Type B pancreatic cell (in vitro differentiated cells): Measurements from ENCODE around the gene MAF. TPM values are rescaled to one million over a fixed set of nuclear protein-coding genes. Genes with fewer than 3 reads are reported as not detected.

Experiments
- DNase-seq: peaks from one replicate; pipeline ENCODE4 v3.0.0; 2021; ENCODE audit warnings: mixed read lengths; ENCODE audit not compliant: unreplicated experiment; ENCODE audit errors: extremely low spot score
- H3K27ac Mint-ChIP-seq: 2 replicates; pipeline ENCODE4 v1.8.0; 2021; ENCODE audit warnings: mild to moderate bottlenecking, mixed read lengths
- H3K27me3 Mint-ChIP-seq: 2 replicates; pipeline ENCODE4 v1.8.0; 2021; ENCODE audit warnings: mixed read lengths
- H3K36me3 Mint-ChIP-seq: 2 replicates; pipeline ENCODE4 v1.8.0; 2021; ENCODE audit warnings: mixed read lengths
- H3K4me1 Mint-ChIP-seq: one replicate; pipeline ENCODE4 v1.8.0; 2021; ENCODE audit warnings: mixed read lengths; ENCODE audit not compliant: unreplicated experiment
- H3K4me3 Mint-ChIP-seq: 2 replicates; pipeline ENCODE4 v1.8.0; 2021; ENCODE audit warnings: mild to moderate bottlenecking, mixed read lengths
- H3K9me3 Mint-ChIP-seq: 2 replicates; pipeline ENCODE4 v1.8.0; 2021; ENCODE audit warnings: mixed read lengths
- total RNA-seq: library from RNA; stranded (reverse); gene quantifications from 2 replicates; pipeline ENCODE4 v1.2.1, GENCODE V29; 2021; ENCODE audit warnings: low replicate concordance
- TF ChIP-seq, protein P1 (sequence below): fragments of 200-600 bp; sonication (generic); conservative IDR thresholded peaks from 2 replicates; pipeline ENCODE4 v1.5.0; 2021; ENCODE audit warnings: antibody characterized with exemption, mild to moderate bottlenecking

Gene MAF
- total RNA-seq, 1 donor from 2014 or later, result 33.0 TPM

GRCh38 chr16:79623824-79624223 is 23.3 kb upstream of the MAF start:
- DNase-seq, result no peak
- Mint-ChIP-seq H3K27ac (no peak overlapping the region), H3K27me3 (peaks cover 29% of the 10 kb centered on the region), H3K9me3 (no peaks in the 10 kb centered on the region), H3K4me3 (no peak overlapping the region), H3K36me3 (no peaks in the 10 kb centered on the region), H3K4me1 (peaks cover 6% of the 10 kb centered on the region)
- TF ChIP-seq, protein P1, sequence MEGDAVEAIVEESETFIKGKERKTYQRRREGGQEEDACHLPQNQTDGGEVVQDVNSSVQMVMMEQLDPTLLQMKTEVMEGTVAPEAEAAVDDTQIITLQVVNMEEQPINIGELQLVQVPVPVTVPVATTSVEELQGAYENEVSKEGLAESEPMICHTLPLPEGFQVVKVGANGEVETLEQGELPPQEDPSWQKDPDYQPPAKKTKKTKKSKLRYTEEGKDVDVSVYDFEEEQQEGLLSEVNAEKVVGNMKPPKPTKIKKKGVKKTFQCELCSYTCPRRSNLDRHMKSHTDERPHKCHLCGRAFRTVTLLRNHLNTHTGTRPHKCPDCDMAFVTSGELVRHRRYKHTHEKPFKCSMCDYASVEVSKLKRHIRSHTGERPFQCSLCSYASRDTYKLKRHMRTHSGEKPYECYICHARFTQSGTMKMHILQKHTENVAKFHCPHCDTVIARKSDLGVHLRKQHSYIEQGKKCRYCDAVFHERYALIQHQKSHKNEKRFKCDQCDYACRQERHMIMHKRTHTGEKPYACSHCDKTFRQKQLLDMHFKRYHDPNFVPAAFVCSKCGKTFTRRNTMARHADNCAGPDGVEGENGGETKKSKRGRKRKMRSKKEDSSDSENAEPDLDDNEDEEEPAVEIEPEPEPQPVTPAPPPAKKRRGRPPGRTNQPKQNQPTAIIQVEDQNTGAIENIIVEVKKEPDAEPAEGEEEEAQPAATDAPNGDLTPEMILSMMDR, result no peak

GRCh38 chr16:79623062-79623461 is 22.5 kb upstream of the MAF start:
- Mint-ChIP-seq H3K27me3 (peaks cover 29% of the 10 kb centered on the region), H3K4me3 (no peak overlapping the region), H3K9me3 (no peaks in the 10 kb centered on the region), H3K36me3 (no peaks in the 10 kb centered on the region), H3K27ac (no peak overlapping the region), H3K4me1 (peaks cover 6% of the 10 kb centered on the region)
- DNase-seq, result no peak
- TF ChIP-seq, protein P1, result no peak

- Mint-ChIP-seq H3K4me1 (peaks cover 6% of the 10 kb centered on the region), H3K27me3 (peaks cover 29% of the 10 kb centered on the region), H3K9me3 (no peaks in the 10 kb centered on the region), H3K36me3 (no peaks in the 10 kb centered on the region), H3K4me3 (no peak overlapping the region), H3K27ac (no peak overlapping the region)
- TF ChIP-seq, protein P1, result no peak
- DNase-seq, result no peak
Measured at GRCh38 chr16:79621027-79621426, 20.5 kb upstream of the MAF start.

DNA sequence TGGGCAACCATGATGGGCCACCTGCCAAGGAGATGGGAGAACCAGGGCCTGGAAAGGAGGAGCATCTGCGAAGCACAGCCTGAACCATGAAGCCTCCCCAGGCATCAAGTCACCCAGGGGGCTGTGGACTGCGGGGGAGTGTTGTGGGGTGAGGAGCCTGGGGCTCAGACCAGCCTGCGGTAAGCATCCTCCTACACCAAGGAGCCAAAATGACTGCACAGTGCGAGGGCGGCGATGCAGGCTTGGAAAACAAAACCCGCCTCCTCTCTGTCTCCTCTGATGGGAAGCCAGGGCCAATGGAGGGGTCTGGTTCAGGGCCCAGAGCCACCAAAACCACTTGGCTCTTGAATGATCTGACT is 18.1 kb upstream of the MAF start:
- no peaks in the 10 kb centered on the region for H3K36me3 Mint-ChIP-seq
- no peak overlapping the region for H3K4me3 Mint-ChIP-seq
- no peak overlapping the region for H3K27ac Mint-ChIP-seq
- H3K27me3 Mint-ChIP-seq, result peaks cover 20% of the 10 kb centered on the region
- TF ChIP-seq, protein P1, result no peak
- no peak for DNase-seq
- H3K9me3 Mint-ChIP-seq, result no peaks in the 10 kb centered on the region
- H3K4me1 Mint-ChIP-seq, result peaks cover 5% of the 10 kb centered on the region

- Mint-ChIP-seq H3K36me3 (no peaks in the 10 kb centered on the region), H3K27ac (no peak overlapping the region), H3K4me3 (no peak overlapping the region), H3K27me3 (peaks cover 15% of the 10 kb centered on the region), H3K4me1 (no peaks in the 10 kb centered on the region), H3K9me3 (no peaks in the 10 kb centered on the region)
- DNase-seq, result no peak
- TF ChIP-seq, protein P1, result no peak
Measured at GRCh38 chr16:79618041-79618691, 17.6 kb upstream of the MAF start.

GRCh38 chr16:79613009-79613408 is 12.5 kb upstream of the MAF start:
- no peaks in the 10 kb centered on the region for H3K9me3 Mint-ChIP-seq
- no peaks in the 10 kb centered on the region for H3K36me3 Mint-ChIP-seq
- no peaks in the 10 kb centered on the region for H3K4me1 Mint-ChIP-seq
- TF ChIP-seq, protein P1, result no peak
- H3K27ac Mint-ChIP-seq, result no peak overlapping the region
- peaks cover 26% of the 10 kb centered on the region for H3K27me3 Mint-ChIP-seq
- H3K4me3 Mint-ChIP-seq, result no peak overlapping the region
- no peak for DNase-seq
